ENCODE data around the gene MMGT1. TPM values are rescaled to one million over a fixed set of nuclear protein-coding genes. Genes with fewer than 3 reads are reported as not detected.

Gene MMGT1
- total and polyA plus RNA-seq, 4 donors: 19.3 to 33.1 (median 26.5) TPM

Other genes with a start within 250 kb of the MMGT1 start
- gene CT45A3, start 205.8 kb downstream of the MMGT1 start, total RNA-seq: not detected
- gene CT45A3, start 205.8 kb downstream of the MMGT1 start, polyA plus RNA-seq: not detected
- gene CT45A5, start 188.5 kb downstream of the MMGT1 start, total RNA-seq: not detected
- gene CT45A5, start 188.5 kb downstream of the MMGT1 start, polyA plus RNA-seq: not detected
- not detected for gene CT45A6, start 171.2 kb downstream of the MMGT1 start, total RNA-seq
- gene CT45A6, start 171.2 kb downstream of the MMGT1 start, polyA plus RNA-seq: not detected
- gene CT45A2, start 154.0 kb downstream of the MMGT1 start, total RNA-seq: not detected
- gene CT45A2, start 154.0 kb downstream of the MMGT1 start, polyA plus RNA-seq: not detected
- not detected for gene CT45A7, start 136.7 kb downstream of the MMGT1 start, total RNA-seq
- not detected for gene CT45A7, start 136.7 kb downstream of the MMGT1 start, polyA plus RNA-seq
- not detected for gene CT45A8, start 119.5 kb downstream of the MMGT1 start, total RNA-seq
- gene CT45A8, start 119.5 kb downstream of the MMGT1 start, polyA plus RNA-seq: not detected
- gene CT45A9, start 102.2 kb downstream of the MMGT1 start, total RNA-seq: not detected
- gene CT45A9, start 102.2 kb downstream of the MMGT1 start, polyA plus RNA-seq: not detected
- gene CT45A10, start 80.5 kb downstream of the MMGT1 start, total RNA-seq: not detected
- gene CT45A10, start 80.5 kb downstream of the MMGT1 start, polyA plus RNA-seq: not detected
- not detected for gene SAGE1, start 80.3 kb downstream of the MMGT1 start, total RNA-seq
- gene SAGE1, start 80.3 kb downstream of the MMGT1 start, polyA plus RNA-seq: not detected
- 10 to 100 TPM; 14.7 to 17.2 TPM for gene SLC9A6, start 11.4 kb upstream of the MMGT1 start, total RNA-seq
- 10 to 100 TPM in 1 of 2 donors, 1 to 10 TPM in 1; 7.0 to 16.7 TPM for gene SLC9A6, start 11.4 kb upstream of the MMGT1 start, polyA plus RNA-seq
- 1,000 to 10,000 TPM in 1 of 2 donors, 100 to 1,000 TPM in 1; 875 to 2,023 TPM for gene FHL1, start 173.5 kb upstream of the MMGT1 start, total RNA-seq
- gene FHL1, start 173.5 kb upstream of the MMGT1 start, polyA plus RNA-seq: 1,000 to 10,000 TPM; 1,215 to 2,126 TPM

Measured in aorta (tissue), 4 donors.